Fibroblast of lung (primary cell): Measurements from ENCODE around the gene SETBP1. TPM values are rescaled to one million over a fixed set of nuclear protein-coding genes. Genes with fewer than 3 reads are reported as not detected.

Experiments
- DNase-seq, 2 donors: peaks; one replicate each; pipeline versions ENCODE4 v3.0.0 to v3.0.0-alpha.2; 2010; ENCODE audit warnings: low read depth in 2 of 2
- H2AFZ ChIP-seq: 2 replicates; pipeline ENCODE4 v1.5.1; 2012; ENCODE audit warnings: low read length, control low read depth, inconsistent platforms
- H3K27ac ChIP-seq: 2 replicates; pipeline ENCODE4 v1.5.1; 2011; ENCODE audit warnings: low read length, control low read depth; ENCODE audit not compliant: insufficient read depth
- H3K27me3 ChIP-seq: 2 replicates; pipeline ENCODE4 v1.5.1; 2011; ENCODE audit warnings: mild to moderate bottlenecking, low read length; ENCODE audit not compliant: control insufficient read depth, insufficient read depth
- H3K36me3 ChIP-seq: 2 replicates; pipeline ENCODE4 v1.5.1; 2011; ENCODE audit warnings: low read length; ENCODE audit not compliant: control insufficient read depth, insufficient read depth
- H3K4me1 ChIP-seq: 2 replicates; pipeline ENCODE4 v1.5.1; 2011; ENCODE audit warnings: low read length; ENCODE audit not compliant: control insufficient read depth, insufficient read depth; ENCODE audit errors: extremely low read depth
- H3K4me2 ChIP-seq: 2 replicates; pipeline ENCODE4 v1.5.1; 2011; ENCODE audit warnings: low read length, control low read depth; ENCODE audit not compliant: insufficient read depth; ENCODE audit errors: extremely low read depth
- H3K4me3 ChIP-seq, 4 experiments: fragments of 200-600 bp in 1 of 4; sonication (generic) in 1 of 4; replicated peaks in 1 of 4; 2 replicates each; pipeline ENCODE4 v1.5.1; 2011 to 2016; ENCODE audit warnings: low read length in 4 of 4, low read depth in 3 of 4, mild to moderate bottlenecking in 3 of 4, control low read depth in 2 of 4, inconsistent platforms in 1 of 4, mixed read lengths in 1 of 4; ENCODE audit not compliant: insufficient read depth in 1 of 4; ENCODE audit errors: control extremely low read depth in 1 of 4
- H3K79me2 ChIP-seq: 2 replicates; pipeline ENCODE4 v1.5.1; 2012; ENCODE audit warnings: mild to moderate bottlenecking, low read length, inconsistent platforms; ENCODE audit not compliant: control insufficient read depth, insufficient read depth
- H3K9ac ChIP-seq: 2 replicates; pipeline ENCODE4 v1.5.1; 2011; ENCODE audit warnings: mild to moderate bottlenecking, low read length, control low read depth; ENCODE audit not compliant: insufficient read depth
- H3K9me3 ChIP-seq: 2 replicates; pipeline ENCODE4 v1.5.1; 2012; ENCODE audit warnings: low read depth, low read length; ENCODE audit not compliant: control insufficient read depth, insufficient read depth
- H4K20me1 ChIP-seq: 2 replicates; pipeline ENCODE4 v1.5.1; 2011; ENCODE audit warnings: low read length; ENCODE audit not compliant: control insufficient read depth, insufficient read depth; ENCODE audit errors: extremely low read depth
- CTCF ChIP-seq, 2 donors: IDR thresholded peaks in 1 of 2; conservative IDR thresholded peaks in 1 of 2; 1 replicate in 1 of 2; 2 replicates in 1 of 2; pipeline ENCODE4 v1.5.1; 2011 to 2012; ENCODE audit warnings: low read length in 2 of 2, control low read depth in 1 of 2, inconsistent platforms in 1 of 2, low read depth in 1 of 2, mild to moderate bottlenecking in 1 of 2
- EZH2 ChIP-seq: IDR thresholded peaks from 2 replicates; pipeline ENCODE4 v1.5.1; 2012; ENCODE audit warnings: low read length, control low read depth, mild to moderate bottlenecking; ENCODE audit errors: missing control alignments
- polyA plus RNA-seq, 2 donors: library from polyadenylated mRNA; depleted of rRNA in 1 of 2; stranded (reverse) in 1 of 2; unstranded in 1 of 2; fragments of >200 nt; gene quantifications; 2 replicates each; pipeline ENCODE4 v1.2.1, GENCODE V29; 2011 to 2012; ENCODE audit warnings: missing spikeins in 1 of 2
- total RNA-seq: library from RNA; depleted of rRNA; stranded (reverse); fragments of >200 nt; gene quantifications from 2 replicates; pipeline ENCODE4 v1.2.1, GENCODE V29; 2014

The SETBP1 gene
- total and polyA plus RNA-seq, 2 donors (not counting 1 experiment from before 2014, with no cell fraction given), result 4.5 to 5.4 TPM

DNA sequence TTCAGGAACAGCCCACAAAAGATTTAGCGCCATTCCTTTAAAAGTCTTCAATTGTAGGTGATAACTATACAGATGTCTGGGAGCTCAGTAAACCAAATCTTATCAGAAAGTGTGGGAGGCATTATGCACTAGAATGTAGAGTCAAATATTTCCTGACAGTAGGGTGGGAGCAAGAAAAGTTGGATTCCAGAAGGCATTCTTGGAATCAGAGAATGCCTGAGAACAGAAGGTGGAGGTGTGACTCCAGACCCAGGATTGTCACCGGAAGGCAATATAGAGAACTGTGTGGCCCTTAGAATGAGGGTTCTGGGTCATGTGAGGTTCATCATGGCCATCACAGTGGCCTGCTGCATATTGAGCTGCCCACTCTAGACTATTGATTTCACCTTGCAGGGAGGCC lies 90.0 kb downstream of the SETBP1 start:
- TF ChIP-seq CTCF (conservative IDR thresholded peaks at IDR 0.05 in 1 of 2, IDR thresholded peaks at IDR 0.05 in 1 of 2; ENCODE audit: low read depth in 1 of 2, low read length in 2 of 2), result no peak
- H3K36me3 ChIP-seq, result no peaks in the 10 kb centered on the region
- DNase-seq, result no peak
- no peaks in the 10 kb centered on the region for H4K20me1 ChIP-seq
- no peaks in the 10 kb centered on the region for H3K27me3 ChIP-seq
- H3K4me1 ChIP-seq, result no peaks in the 10 kb centered on the region
- no peaks in the 10 kb centered on the region for H3K9me3 ChIP-seq
- no peak overlapping the region for H3K4me2 ChIP-seq
- no peaks in the 10 kb centered on the region for H3K79me2 ChIP-seq
- H3K27ac ChIP-seq, result no peak overlapping the region
- H3K9ac ChIP-seq, result no peak overlapping the region
- no peak overlapping the region for H3K4me3 ChIP-seq
- H2AFZ ChIP-seq, result no peak overlapping the region

- no peak overlapping the region for H3K4me2 ChIP-seq
- no peak overlapping the region for H3K9ac ChIP-seq
- H2AFZ ChIP-seq, result no peak overlapping the region
- H4K20me1 ChIP-seq, result no peaks in the 10 kb centered on the region
- H3K4me3 ChIP-seq, result no peak overlapping the region
- no peaks in the 10 kb centered on the region for H3K4me1 ChIP-seq
- no peaks in the 10 kb centered on the region for H3K27me3 ChIP-seq
- no peak for DNase-seq
- TF ChIP-seq CTCF (conservative IDR thresholded peaks at IDR 0.05 in 1 of 2, IDR thresholded peaks at IDR 0.05 in 1 of 2; ENCODE audit: low read depth in 1 of 2, low read length in 2 of 2) (no peak), EZH2 (no peak)
- no peak overlapping the region for H3K27ac ChIP-seq
- no peaks in the 10 kb centered on the region for H3K79me2 ChIP-seq
- no peaks in the 10 kb centered on the region for H3K9me3 ChIP-seq
- no peaks in the 10 kb centered on the region for H3K36me3 ChIP-seq
These were observed 90.9 kb downstream of the SETBP1 start for GRCh38 chr18:44771572-44771955.

DNA sequence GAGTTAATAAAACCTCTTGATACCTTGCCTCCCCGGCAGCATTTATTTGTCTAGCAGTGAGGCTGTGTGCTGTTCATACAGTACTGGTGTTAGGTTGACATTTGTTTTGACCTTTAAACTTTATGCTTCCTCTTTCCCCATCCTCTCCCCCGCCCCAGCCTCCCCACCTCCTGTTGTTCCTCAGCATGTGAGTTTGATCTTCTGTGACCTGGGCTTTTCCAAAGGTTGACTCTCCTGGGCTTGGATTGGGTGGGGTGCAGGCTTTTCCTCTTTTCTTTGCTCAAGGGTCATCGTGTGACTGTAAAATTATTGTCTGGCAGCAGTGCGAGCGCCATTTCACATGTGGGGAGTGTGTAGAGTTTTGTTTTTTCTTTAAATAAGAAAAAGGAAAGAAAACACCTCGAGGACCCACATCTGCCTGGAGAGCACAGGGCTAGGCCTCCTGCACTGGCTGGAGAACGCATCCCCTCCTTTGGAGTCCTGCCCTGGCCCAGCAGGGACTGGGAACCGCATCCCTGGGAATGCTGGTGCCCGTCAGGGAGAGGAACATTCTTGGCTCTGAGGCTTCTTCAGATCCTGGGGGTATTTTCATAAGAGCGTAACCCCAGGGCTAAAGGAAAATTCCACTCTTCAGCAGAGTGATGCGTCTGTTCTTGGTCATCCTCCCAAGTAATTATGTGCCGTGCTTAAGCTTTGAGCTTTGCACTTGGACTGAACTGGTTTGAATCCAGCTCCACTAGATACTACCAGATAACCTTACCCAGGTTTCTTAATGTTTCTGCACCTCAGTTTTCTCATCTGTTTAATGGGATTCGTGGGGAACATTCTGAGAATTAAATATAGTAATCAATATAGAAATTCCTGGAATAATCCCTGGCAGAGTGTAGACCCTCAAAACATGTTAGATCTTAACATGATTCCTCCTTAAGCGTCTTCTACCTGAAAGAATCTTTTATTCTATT lies 91.5 kb downstream of the SETBP1 start:
- Histone ChIP-seq H4K20me1 (no peaks in the 10 kb centered on the region), H3K27ac (no peak overlapping the region), H3K9ac (no peak overlapping the region), H3K79me2 (no peaks in the 10 kb centered on the region), H2AFZ (no peak overlapping the region), H3K36me3 (no peaks in the 10 kb centered on the region), H3K4me1 (no peaks in the 10 kb centered on the region), H3K27me3 (no peaks in the 10 kb centered on the region), H3K9me3 (no peaks in the 10 kb centered on the region), H3K4me2 (no peak overlapping the region), H3K4me3 (no peak overlapping the region)
- TF ChIP-seq EZH2, result no peak
- no peak for TF ChIP-seq CTCF (conservative IDR thresholded peaks at IDR 0.05 in 1 of 2, IDR thresholded peaks at IDR 0.05 in 1 of 2; ENCODE audit: low read depth in 1 of 2, low read length in 2 of 2)
- peak in 1 of 2 donors; percentile 13 for DNase-seq
